Naive B cell (primary cell): ENCODE measurements around the gene PMS1. TPM values are rescaled to one million over a fixed set of nuclear protein-coding genes. Genes with fewer than 3 reads are reported as not detected.

Source experiments
- ATAC-seq, 2 donors: fragments of 150-1000 bp; cut with Tn5 transposase; 2 replicates each; pipeline ENCODE4 v1.10.0; 2021; ENCODE audit warnings: low read depth in 2 of 2, mild to moderate bottlenecking in 2 of 2, moderate library complexity in 2 of 2
- DNase-seq: peaks from one replicate; pipeline ENCODE4 v3.0.0; 2022
- H3K27ac Mint-ChIP-seq, 6 donors: one replicate each; pipeline ENCODE4 v1.8.0; 2020 to 2022; ENCODE audit warnings: mild to moderate bottlenecking in 6 of 6, mixed read lengths in 6 of 6, moderate library complexity in 5 of 6, inconsistent platforms in 2 of 6
- H3K27me3 Mint-ChIP-seq, 3 donors: one replicate each; pipeline ENCODE4 v1.8.0; 2021 to 2022; ENCODE audit warnings: mixed read lengths in 3 of 3, mild to moderate bottlenecking in 1 of 3
- H3K36me3 Mint-ChIP-seq, 2 donors: one replicate each; pipeline ENCODE4 v1.8.0; 2020 to 2022; ENCODE audit warnings: mixed read lengths in 2 of 2, inconsistent platforms in 1 of 2, mild to moderate bottlenecking in 1 of 2
- H3K4me1 Mint-ChIP-seq, 3 donors: one replicate each; pipeline ENCODE4 v1.8.0; 2020 to 2022; ENCODE audit warnings: mixed read lengths in 3 of 3, inconsistent platforms in 1 of 3, mild to moderate bottlenecking in 1 of 3, moderate library complexity in 1 of 3
- H3K4me3 Mint-ChIP-seq, 8 donors: one replicate each; pipeline ENCODE4 v1.8.0; 2020 to 2022; ENCODE audit warnings: mild to moderate bottlenecking in 8 of 8, mixed read lengths in 8 of 8, moderate library complexity in 8 of 8, inconsistent platforms in 2 of 8
- H3K9me3 Mint-ChIP-seq, 7 donors: one replicate each; pipeline ENCODE4 v1.8.0; 2020 to 2022; ENCODE audit warnings: mixed read lengths in 7 of 7, mild to moderate bottlenecking in 5 of 7, inconsistent platforms in 2 of 7, moderate library complexity in 1 of 7
- polyA plus RNA-seq, 6 donors: library from polyadenylated mRNA; unstranded; fragments of 300-500 nt; fragmentation: Illumina TruSeq; gene quantifications; one replicate each; pipeline ENCODE4 v1.2.3, GENCODE V29; 2021; ENCODE audit warnings: low read depth in 6 of 6

The PMS1 gene
- polyA plus RNA-seq, 6 donors from 2014 or later = 12.4 to 29.2 (median 22.9) TPM

DNA sequence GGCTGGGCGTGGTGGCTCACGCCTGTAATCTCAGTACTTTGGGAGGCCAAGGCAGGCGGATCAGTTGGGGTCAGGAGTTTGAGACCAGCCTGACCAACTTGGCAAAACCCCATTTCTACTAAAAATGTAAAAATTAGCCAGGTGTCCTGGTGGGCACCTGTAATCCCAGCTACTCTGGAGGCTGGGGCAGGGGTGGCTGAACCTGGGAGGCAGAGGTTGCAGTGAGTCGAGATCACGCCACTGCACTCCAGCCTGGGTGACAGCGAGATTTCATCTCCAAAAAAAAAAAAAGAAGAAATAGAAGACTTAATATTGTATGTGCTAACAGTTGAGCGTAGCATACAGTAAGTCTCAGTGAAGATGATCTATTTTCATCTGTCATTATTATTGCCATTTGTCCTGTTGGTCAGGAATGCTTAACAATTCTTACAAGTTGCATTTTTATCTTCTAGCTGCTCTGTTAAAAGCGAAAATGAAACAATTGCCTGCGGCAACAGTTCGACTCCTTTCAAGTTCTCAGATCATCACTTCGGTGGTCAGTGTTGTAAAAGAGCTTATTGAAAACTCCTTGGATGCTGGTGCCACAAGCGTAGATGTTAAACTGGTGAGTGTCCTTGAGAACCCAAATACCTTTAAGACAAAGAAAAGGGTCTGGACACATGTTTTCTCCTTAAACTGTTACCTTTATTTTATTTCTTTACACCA lies 7.2 kb downstream of the PMS1 start:
- ATAC-seq (no peak), DNase-seq (no peak)
- Mint-ChIP-seq H3K4me3 (no peak overlapping the region), H3K27ac (no peak overlapping the region), H3K36me3 (peaks cover 4 to 11% of the 10 kb centered on the region in 2 donors), H3K27me3 (no peaks in the 10 kb centered on the region), H3K9me3 (no peaks in the 10 kb centered on the region), H3K4me1 (peaks cover 6 to 9% (median 7%) of the 10 kb centered on the region in 3 donors)

DNA sequence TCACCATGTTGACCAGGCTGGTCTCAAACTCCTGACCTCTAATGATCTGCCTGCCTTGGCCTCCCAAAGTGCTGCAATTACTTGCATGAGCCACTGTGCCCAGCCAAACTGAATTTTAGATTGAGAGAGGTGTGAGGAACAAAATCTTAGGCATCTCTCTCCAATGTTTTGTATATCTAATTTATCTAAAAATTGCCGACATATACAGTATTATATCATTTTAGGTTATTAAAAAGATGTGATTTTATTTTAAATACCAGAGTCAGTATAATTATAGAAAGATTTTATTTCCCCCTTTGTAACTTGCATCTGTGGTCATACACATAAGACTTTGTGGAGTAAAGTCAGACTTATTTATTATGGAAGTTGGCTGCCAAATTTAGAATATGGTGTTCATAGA lies 10.1 kb downstream of the PMS1 start:
- peaks cover 2 to 3% (median 3%) of the 10 kb centered on the region in 3 donors for H3K4me1 Mint-ChIP-seq
- H3K27ac Mint-ChIP-seq = no peak overlapping the region
- no peaks in the 10 kb centered on the region for H3K27me3 Mint-ChIP-seq
- H3K36me3 Mint-ChIP-seq = peaks cover 8 to 14% of the 10 kb centered on the region in 2 donors
- no peaks in the 10 kb centered on the region for H3K9me3 Mint-ChIP-seq
- ATAC-seq (no peak), DNase-seq (no peak)
- H3K4me3 Mint-ChIP-seq = no peak overlapping the region

DNA sequence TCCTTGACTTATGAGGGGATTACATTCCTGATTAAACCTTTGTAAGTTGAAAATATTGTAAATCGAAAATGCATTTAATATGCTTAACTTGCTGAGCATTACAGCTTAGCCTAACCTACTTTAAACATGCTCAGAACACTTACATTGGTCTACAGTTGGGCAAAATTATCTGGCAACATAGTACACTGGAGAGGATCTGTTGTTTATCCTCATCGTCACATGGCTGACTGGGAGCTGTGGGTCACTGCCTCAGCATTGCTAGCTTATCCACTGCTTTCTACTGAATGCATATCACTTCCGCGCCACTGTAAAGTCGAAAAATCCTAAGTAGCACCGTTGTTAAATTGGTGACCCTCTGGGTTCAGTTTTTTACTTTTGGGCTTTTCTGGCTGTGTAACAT lies 13.7 kb downstream of the PMS1 start:
- Mint-ChIP-seq H3K36me3 (peaks cover 10 to 19% of the 10 kb centered on the region in 2 donors), H3K4me1 (peaks cover 3 to 15% (median 10%) of the 10 kb centered on the region in 3 donors), H3K4me3 (no peak overlapping the region), H3K9me3 (no peaks in the 10 kb centered on the region), H3K27me3 (no peaks in the 10 kb centered on the region), H3K27ac (peak overlapping the region in 2 of 6 donors; percentile 7 to 28)
- no peak for DNase-seq
- no peak for ATAC-seq

DNA sequence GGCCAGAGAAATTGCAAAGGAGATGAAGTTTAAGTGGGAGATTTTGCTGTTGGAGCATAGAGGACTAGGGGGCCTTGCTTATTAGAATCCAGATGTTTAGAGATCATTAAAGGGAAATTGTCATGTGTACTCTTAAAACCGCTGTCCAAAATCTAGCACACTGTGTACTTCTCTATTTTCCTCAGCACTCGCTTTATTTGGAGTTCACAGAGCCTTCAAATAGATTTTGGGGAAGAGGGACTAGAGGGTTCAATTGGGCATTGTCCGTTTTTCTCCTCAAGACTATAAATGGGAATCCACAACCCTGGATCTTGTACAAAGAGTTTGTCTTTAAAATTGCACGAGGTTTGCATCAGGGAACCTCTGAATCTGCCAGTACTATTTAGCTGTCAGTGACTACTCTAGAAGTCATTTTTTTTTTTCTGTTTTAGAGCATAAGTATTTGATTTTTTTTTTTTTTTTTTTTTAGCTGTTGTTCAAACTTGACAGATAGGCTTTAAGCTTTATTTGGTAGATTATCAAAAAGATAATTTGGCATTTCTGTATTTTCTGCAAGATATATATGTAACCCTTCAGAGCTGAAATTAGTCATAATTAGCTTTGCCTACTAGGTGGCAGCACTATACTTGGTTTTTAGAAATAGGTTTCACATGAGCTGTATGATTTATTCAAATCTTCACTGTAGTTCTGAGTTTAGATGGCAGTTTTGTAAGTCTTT lies 14.2 kb downstream of the PMS1 start:
- no peaks in the 10 kb centered on the region for H3K9me3 Mint-ChIP-seq
- H3K36me3 Mint-ChIP-seq = peaks cover 6 to 19% of the 10 kb centered on the region in 2 donors
- no peaks in the 10 kb centered on the region for H3K27me3 Mint-ChIP-seq
- ATAC-seq (peak; percentile 54 to 82), DNase-seq (peak; percentile 29)
- H3K4me3 Mint-ChIP-seq = no peak overlapping the region
- peaks cover 3 to 15% (median 10%) of the 10 kb centered on the region in 3 donors for H3K4me1 Mint-ChIP-seq
- peak overlapping the region in 2 of 6 donors; percentile 7 to 28 for H3K27ac Mint-ChIP-seq

DNA sequence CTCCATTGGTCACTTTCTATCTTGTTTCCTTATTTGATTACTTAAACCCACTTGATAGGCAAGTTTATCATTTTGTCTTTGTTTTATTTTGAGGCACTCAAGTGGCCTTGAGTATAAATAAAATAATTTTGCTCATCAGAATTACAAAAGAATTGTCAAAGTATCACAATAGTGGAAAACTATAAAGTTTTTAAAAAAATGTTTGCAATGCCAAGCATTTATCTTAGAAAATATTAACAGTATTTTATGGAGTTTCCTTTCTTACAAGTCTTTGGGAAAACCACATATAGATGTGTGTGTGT lies 14.7 kb downstream of the PMS1 start:
- DNase-seq = no peak
- Mint-ChIP-seq H3K4me3 (no peak overlapping the region), H3K4me1 (peaks cover 3 to 15% (median 10%) of the 10 kb centered on the region in 3 donors), H3K9me3 (no peaks in the 10 kb centered on the region), H3K36me3 (peaks cover 6 to 19% of the 10 kb centered on the region in 2 donors), H3K27me3 (no peaks in the 10 kb centered on the region), H3K27ac (no peak overlapping the region)
- no peak for ATAC-seq

DNA sequence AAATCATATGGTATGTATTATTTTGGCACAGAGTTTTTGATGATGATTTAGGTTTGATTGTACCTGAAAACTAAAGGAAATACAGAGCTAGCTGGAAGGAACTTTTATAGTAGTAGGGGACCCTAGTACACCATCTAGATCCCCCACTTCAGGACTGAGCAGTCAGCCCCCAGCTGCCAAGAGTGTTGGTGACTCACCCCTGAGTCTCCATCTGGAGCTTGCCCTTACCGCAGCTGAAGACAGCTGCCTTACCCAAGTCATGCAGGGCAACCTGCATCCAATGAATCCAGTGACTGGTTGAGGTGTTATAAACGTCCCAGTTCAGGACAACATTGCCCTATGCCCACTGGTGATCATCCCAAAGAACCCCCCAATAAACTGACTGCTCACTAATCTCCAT lies 15.3 kb downstream of the PMS1 start:
- Mint-ChIP-seq H3K27ac (peak overlapping the region in 1 of 6 donors; percentile 52), H3K4me1 (peaks cover 3 to 15% (median 10%) of the 10 kb centered on the region in 3 donors), H3K9me3 (no peaks in the 10 kb centered on the region), H3K36me3 (peaks cover 6 to 19% of the 10 kb centered on the region in 2 donors), H3K4me3 (peak overlapping the region in 1 of 8 donors; percentile 12), H3K27me3 (no peaks in the 10 kb centered on the region)
- no peak for DNase-seq
- no peak for ATAC-seq

DNA sequence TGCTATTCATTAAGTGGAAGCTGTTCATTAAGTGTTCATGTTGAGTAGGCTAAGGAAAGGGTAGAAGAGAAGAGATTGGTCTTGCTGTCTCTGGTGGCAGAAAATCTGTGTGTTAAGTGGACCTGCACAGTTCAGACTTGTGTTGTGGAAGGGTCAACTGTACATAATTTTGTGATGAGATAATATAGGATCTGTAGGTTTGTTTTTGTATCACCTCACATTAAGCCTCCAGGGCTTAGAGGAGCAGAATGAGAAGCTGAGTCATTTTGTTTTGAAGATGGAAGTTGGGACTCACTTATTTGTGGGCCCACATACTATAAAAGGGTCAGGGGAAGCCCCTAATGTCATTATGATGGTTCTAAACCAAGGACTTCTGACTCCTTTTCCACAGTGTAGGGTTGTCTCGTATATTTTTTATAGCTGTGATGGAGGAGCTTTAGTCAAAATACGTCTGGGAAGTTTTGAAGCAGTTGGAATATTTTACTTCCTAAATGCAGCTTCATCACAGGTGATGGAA lies 18.2 kb downstream of the PMS1 start:
- no peaks in the 10 kb centered on the region for H3K27me3 Mint-ChIP-seq
- DNase-seq = no peak
- no peaks in the 10 kb centered on the region for H3K9me3 Mint-ChIP-seq
- peak overlapping the region in 1 of 6 donors; percentile 53 for H3K27ac Mint-ChIP-seq
- no peak overlapping the region for H3K4me3 Mint-ChIP-seq
- peaks cover 3 to 15% (median 10%) of the 10 kb centered on the region in 3 donors for H3K4me1 Mint-ChIP-seq
- peaks cover 0 to 11% of the 10 kb centered on the region in 2 donors for H3K36me3 Mint-ChIP-seq
- ATAC-seq = no peak

DNA sequence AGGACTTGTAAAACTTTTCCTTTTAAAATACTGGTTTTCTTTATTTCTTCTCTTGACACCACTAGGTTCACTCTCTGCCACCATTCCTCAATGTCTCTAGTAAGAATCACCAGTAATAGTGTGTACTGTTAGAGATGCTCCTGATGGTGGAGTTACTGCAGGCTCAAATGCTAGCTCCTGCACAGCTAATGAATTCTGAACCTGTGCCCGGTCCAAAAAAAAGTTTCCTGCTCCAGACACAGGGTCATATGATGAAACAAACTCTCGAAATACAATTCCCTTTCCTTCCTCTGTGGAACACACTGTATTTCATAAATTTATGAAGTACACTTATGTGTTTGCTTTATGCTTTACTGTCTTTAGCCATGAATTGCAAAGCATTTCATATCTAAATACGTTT lies 19.2 kb downstream of the PMS1 start:
- ATAC-seq (no peak), DNase-seq (no peak)
- no peaks in the 10 kb centered on the region for H3K27me3 Mint-ChIP-seq
- no peak overlapping the region for H3K4me3 Mint-ChIP-seq
- peaks cover 0 to 15% (median 10%) of the 10 kb centered on the region in 3 donors for H3K4me1 Mint-ChIP-seq
- H3K36me3 Mint-ChIP-seq = peaks cover 0 to 11% of the 10 kb centered on the region in 2 donors
- H3K27ac Mint-ChIP-seq = no peak overlapping the region
- H3K9me3 Mint-ChIP-seq = no peaks in the 10 kb centered on the region

DNA sequence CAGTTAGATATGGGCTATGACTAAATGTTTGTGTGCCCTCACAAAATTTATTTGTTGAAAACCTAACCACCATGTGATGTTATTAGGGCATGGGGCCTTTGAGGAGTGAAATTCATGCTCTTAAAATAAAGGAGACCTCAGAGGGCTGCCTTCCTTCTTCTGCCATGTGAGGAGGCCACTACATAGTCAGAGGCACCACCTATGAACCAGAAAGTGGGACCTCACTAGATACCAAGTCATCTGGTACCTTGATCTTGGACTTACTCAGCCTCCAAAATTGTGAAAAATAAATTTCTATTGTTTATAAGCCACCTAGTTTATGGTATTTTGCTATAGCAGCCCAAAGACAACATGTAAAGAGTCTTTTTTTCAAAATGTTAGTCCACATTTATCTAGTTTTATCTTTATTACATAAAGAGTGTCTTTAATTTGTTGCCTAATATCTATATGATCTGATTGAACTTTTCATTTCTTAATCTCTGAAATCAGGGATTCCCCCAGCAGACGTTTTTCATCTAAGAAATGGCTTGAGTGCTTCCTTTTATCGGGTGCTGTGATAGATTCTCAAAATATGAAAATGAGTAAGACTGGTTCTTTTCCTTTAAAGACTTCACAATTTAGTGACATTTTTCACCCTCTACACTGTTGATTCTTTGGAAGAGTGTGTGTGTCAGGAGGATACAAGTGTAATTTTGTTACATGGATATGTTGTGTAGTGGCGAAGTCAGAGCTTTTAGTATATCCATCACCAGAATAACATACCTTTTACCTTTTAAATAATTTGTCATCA lies 34.2 kb downstream of the PMS1 start:
- H3K27me3 Mint-ChIP-seq = no peaks in the 10 kb centered on the region
- H3K27ac Mint-ChIP-seq = peak overlapping the region in 1 of 6 donors; percentile 7
- peaks cover 0 to 7% (median 0%) of the 10 kb centered on the region in 7 donors for H3K9me3 Mint-ChIP-seq
- no peak for ATAC-seq
- DNase-seq = no peak
- no peak overlapping the region for H3K4me3 Mint-ChIP-seq
- peaks cover 15 to 27% of the 10 kb centered on the region in 2 donors for H3K36me3 Mint-ChIP-seq
- no peaks in the 10 kb centered on the region for H3K4me1 Mint-ChIP-seq

DNA sequence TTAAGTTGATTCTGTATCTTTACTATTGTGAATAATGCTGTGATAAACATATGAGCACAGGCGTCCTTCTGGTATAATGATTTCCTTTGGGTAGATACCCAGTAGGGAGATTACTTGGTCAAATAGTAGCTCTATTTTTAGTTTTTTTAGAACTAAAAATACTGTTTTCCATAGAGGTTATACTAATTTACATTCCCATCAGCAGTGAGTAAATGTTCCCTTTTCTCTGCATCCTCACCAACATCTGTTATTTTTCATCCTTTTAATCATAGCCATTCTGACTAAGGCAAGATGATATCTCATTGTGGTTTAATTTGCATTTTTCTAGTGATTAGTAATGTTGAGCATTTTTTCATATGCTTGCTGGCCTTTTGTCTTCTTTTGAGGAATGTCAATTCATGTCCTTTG lies 35.1 kb downstream of the PMS1 start:
- Mint-ChIP-seq H3K36me3 (peaks cover 15 to 22% of the 10 kb centered on the region in 2 donors), H3K4me1 (no peaks in the 10 kb centered on the region), H3K27ac (peak overlapping the region in 1 of 6 donors; percentile 0), H3K9me3 (peaks cover 0 to 5% (median 0%) of the 10 kb centered on the region in 7 donors), H3K27me3 (no peaks in the 10 kb centered on the region), H3K4me3 (no peak overlapping the region)
- ATAC-seq (no peak), DNase-seq (no peak)

DNA sequence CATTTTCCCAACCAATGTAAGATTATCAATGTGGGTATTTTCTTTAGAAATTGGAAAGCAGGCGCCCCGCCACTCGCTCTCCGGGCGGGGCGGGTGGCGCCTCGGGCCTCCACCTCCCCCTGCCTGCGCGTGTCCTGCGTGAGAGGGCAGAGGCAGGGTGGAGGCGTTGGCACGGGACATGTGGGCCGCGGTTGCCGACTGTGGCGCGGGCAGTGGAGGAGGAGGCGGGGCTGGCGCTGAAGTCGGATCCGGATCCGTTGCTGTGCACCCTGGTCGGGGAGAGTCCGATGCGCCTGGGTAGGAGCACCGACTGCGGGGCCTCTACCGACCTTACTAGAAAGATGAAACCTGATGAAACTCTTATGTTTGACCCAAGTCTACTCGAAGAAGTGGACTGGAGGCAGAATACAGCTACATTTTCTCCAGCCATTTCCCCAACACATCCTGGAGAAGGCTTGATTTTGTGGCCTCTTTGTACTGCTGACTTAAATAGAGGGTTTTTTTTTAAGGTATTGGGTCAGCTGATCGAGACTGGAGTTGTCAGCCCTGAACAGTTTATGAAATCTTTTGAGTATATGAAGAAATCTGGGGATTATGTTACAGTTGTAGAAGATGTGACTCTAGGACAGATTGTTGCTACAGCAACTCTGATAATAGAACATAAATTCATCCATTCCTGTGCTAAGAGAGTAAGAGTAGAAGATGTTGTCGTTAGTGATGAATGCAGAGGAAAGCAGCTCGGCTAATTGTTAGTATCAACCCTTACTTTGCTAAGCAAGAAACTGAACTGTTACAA lies 37.9 kb downstream of the PMS1 start:
- H3K36me3 Mint-ChIP-seq = peaks cover 14 to 15% of the 10 kb centered on the region in 2 donors
- no peak overlapping the region for H3K4me3 Mint-ChIP-seq
- DNase-seq (no peak), ATAC-seq (no peak)
- H3K9me3 Mint-ChIP-seq = no peaks in the 10 kb centered on the region
- no peak overlapping the region for H3K27ac Mint-ChIP-seq
- H3K4me1 Mint-ChIP-seq = no peaks in the 10 kb centered on the region
- no peaks in the 10 kb centered on the region for H3K27me3 Mint-ChIP-seq

DNA sequence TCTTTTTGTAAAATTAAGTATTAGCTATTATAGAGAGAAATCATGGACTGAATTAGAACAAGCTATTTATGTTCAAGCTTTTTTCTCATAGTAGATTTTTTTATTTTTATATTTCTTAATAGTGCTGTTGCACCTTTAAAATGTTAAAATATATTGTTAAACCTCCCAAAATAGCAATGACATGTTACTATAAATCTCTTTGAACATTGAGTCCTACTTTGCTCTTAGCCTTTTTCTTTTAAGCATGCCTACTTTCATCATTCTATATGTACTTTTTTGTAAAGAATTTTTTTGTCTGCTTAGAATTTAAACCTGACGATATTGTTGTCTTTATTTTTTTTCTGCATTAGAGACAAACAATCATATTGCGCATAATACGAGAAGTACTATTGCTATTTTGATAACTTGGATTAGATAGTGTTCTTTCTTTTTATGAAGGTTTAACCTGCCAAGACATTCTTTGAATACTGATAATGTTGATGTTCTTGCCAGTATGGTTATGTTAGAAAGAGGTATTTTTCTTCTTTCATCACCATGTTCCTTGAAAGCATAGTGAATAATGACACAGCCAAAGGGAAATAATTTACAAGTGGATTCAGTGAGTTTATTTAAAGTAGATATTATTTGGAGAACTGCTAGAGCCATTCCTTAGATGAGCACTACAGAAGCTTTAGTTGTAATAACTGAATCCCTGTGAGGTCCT lies 40.6 kb downstream of the PMS1 start:
- Mint-ChIP-seq H3K9me3 (no peaks in the 10 kb centered on the region), H3K4me1 (peaks cover 0 to 3% (median 0%) of the 10 kb centered on the region in 3 donors), H3K27me3 (no peaks in the 10 kb centered on the region), H3K4me3 (no peak overlapping the region), H3K36me3 (peaks cover 5 to 18% of the 10 kb centered on the region in 2 donors), H3K27ac (peak overlapping the region in 1 of 6 donors; percentile 20)
- DNase-seq (no peak), ATAC-seq (no peak)
